Measurements from ENCODE around the gene LRCH3. TPM values are rescaled to one million over a fixed set of nuclear protein-coding genes. Genes with fewer than 3 reads are reported as not detected.

The LRCH3 gene
- total RNA-seq: 62.5 and 64.9 TPM in 2 replicates

DNA sequence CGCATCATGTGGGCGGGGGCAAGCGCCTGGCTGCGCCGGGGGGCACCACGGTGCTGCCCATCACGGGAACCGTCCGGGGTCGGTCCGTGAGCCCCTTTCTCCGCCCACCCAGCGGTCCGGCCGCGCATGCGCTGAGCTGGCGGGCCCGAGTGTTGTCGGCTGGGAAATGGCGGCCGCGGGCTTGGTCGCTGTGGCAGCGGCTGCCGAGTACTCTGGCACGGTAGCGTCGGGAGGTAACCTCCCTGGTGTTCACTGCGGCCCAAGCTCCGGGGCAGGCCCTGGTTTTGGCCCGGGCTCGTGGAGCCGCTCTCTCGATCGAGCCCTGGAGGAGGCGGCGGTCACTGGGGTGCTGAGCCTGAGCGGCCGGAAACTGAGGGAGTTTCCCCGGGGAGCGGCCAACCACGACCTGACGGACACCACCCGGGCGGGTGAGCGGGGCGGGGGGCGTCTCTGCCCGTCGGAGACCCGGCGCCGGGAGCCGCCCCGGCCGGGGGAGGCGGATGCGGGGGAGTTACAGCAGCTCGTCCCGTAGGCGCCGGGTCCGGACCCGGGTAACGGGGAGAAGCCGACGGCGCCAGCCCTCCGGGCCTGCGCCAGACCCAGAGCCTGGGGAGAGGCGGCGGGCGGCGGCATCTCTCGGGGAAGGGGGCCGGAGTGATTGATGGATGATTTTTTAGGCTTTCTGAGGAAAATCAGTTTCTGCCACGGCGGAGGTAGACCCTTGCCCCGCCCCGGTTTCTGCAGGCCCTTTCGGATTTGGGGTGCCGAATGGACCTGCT, at the start of gene LRCH3:
Gene LRCH3 (plus strand): TSS at position 142 of the 779 bp plus-strand sequence. CDS start 25 bp downstream, at position 167.

DNA sequence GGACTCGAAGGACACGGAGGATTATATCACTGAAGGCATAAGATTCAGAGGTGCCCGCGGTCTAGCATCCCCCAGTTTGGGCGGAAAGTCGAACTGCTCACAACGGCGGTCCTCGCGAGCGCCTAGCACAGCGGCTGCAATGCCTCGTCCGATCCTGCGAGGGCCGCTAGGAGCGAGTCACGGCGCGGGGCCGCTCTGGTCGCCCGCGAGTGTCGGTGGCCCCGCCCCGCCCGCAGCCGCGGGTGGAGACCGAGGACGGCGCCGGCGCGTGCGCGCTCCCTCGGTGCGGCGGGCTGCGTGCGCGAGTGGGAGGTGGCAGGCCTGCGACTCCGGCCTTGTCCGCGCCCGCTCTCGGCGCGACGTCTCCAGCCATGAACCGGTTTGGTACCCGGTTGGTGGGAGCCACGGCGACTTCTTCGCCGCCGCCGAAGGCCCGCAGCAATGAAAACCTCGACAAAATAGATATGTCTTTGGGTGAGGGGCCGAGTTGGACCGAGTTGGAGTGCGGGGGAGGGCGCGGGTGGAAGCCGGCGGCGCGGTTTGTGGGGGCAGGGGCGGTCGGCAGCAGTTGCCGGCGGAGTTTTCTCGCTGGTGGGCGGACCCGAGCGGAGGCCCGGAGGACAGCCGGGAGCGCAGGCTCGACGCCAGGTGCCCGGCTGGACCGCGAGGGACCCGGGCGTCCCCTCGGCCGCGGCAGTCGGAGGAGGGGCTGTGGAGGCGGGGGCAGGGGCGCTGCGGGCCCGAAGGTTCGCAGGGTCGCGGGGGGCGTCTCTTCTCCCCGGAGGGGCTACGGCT, 41.3 kb upstream of the LRCH3 start, which contains the start of gene FYTTD1:
Gene FYTTD1 (plus strand): TSS at position 283 of the 795 bp plus-strand sequence. CDS start 89 bp downstream, at position 372.

Small RNA genes within 50 kb of the gene (small RNA-seq; reads per million reads assigned to genes)
- gene RNU6-858P: not detected

Other genes with a start within 250 kb of the LRCH3 start
- gene BDH1, start 235.3 kb upstream of the LRCH3 start, total RNA-seq: 4.9 and 7.8 TPM in 2 replicates
- 16.4 and 19.2 TPM in 2 replicates for gene RUBCN, start 54.4 kb upstream of the LRCH3 start, total RNA-seq
- 66.8 and 67.5 TPM in 2 replicates for gene FYTTD1, start 41.4 kb upstream of the LRCH3 start, total RNA-seq
- gene RPL35A, start 158.9 kb downstream of the LRCH3 start, total RNA-seq: 625 and 662 TPM in 2 replicates
- gene LMLN, start 169.0 kb downstream of the LRCH3 start, total RNA-seq: 8.9 and 13.3 TPM in 2 replicates

Data from articular chondrocyte of knee joint (primary cell).